A673 (cell line): ENCODE data around the gene CTNNA1. TPM values are rescaled to one million over a fixed set of nuclear protein-coding genes. Genes with fewer than 3 reads are reported as not detected.
"Not testable (repeated sequence)": the region's sequence is repeated elsewhere in the genome, so short reads cannot be mapped to it uniquely, and the experiment has no call there.

Experiments used
- BruUV-seq: library from RNA; stranded (reverse); fragments of 400-500 nt; replicated peaks from 2 replicates; lab custom pipeline; 2021; lab: Mats Ljungman, UMichigan
- CTCF ChIA-PET: fragments of 300-600 bp; sonication (Branson Sonifier 250); formaldehyde crosslinking; loops from one replicate; lab custom pipeline; 2022; ENCODE audit warnings: antibody characterized with exemption; lab: Charles Lee
- POLR2A ChIA-PET: fragments of 300-600 bp; sonication (Branson Sonifier 250); formaldehyde crosslinking; loops from one replicate; lab custom pipeline; 2022; ENCODE audit warnings: antibody characterized with exemption; ENCODE audit not compliant: low non-redundant PET; lab: Charles Lee
- DNase-seq: peaks from one replicate; pipeline ENCODE4 v3.0.0-alpha.2; 2015; ENCODE audit warnings: low spot score
- H3K27ac ChIP-seq: fragments of 200-600 bp; sonication (generic); 2 replicates; pipeline ENCODE4 v1.5.1; 2016; ENCODE audit warnings: mixed run types, low read depth, mild to moderate bottlenecking, mixed read lengths, antibody characterized with exemption, low read length; ENCODE audit not compliant: poor library complexity, severe bottlenecking
- H3K27me3 ChIP-seq: fragments of 200-600 bp; sonication (generic); replicated peaks from 2 replicates; pipeline ENCODE4 v1.6.1; 2017; ENCODE audit warnings: mixed run types, low read depth, mild to moderate bottlenecking, mixed read lengths, antibody characterized with exemption, low read length; ENCODE audit not compliant: insufficient read depth, poor library complexity
- H3K36me3 ChIP-seq: fragments of 200-600 bp; sonication (generic); 2 replicates; pipeline ENCODE4 v1.6.1; 2016; ENCODE audit warnings: mixed run types, mild to moderate bottlenecking, mixed read lengths, antibody characterized with exemption, low read length; ENCODE audit not compliant: insufficient read depth, poor library complexity, severe bottlenecking
- H3K4me1 ChIP-seq: fragments of 200-600 bp; sonication (generic); 2 replicates; pipeline ENCODE4 v1.6.1; 2017; ENCODE audit warnings: mixed run types, mild to moderate bottlenecking, mixed read lengths, antibody characterized with exemption, low read length; ENCODE audit not compliant: insufficient read depth, poor library complexity, severe bottlenecking
- H3K4me3 ChIP-seq: fragments of 200-600 bp; sonication (generic); 2 replicates; pipeline ENCODE4 v1.5.1; 2016; ENCODE audit warnings: low read depth, mixed run types, mild to moderate bottlenecking, mixed read lengths, low read length; ENCODE audit not compliant: poor library complexity, severe bottlenecking
- H3K9me3 ChIP-seq: fragments of 200-600 bp; sonication (generic); 2 replicates; pipeline ENCODE4 v1.6.1; 2016; ENCODE audit warnings: mixed run types, low read depth, mild to moderate bottlenecking, mixed read lengths, antibody characterized with exemption, low read length; ENCODE audit not compliant: poor library complexity, severe bottlenecking
- EZH2 ChIP-seq: fragments of 200-600 bp; sonication (generic); IDR thresholded peaks from 2 replicates; pipeline ENCODE4 v1.6.1; 2017; ENCODE audit warnings: borderline replicate concordance, low read depth, mild to moderate bottlenecking, mixed read lengths, antibody characterized with exemption, low read length; ENCODE audit not compliant: poor library complexity, severe bottlenecking
- intact Hi-C: fragments of 100-400 bp; cut with micrococcal nuclease; formaldehyde crosslinking; loops from one replicate; pipeline ENCODE4 v1.10.0; 2022; ENCODE audit not compliant: unreplicated experiment
- total RNA-seq: library from RNA; stranded (reverse); gene quantifications from 2 replicates; pipeline ENCODE4 v1.2.3, GENCODE V29; 2021
- TF ChIP-seq, protein P1 (sequence below): fragments of 300-800, 200-600 bp; sonication (generic); conservative IDR thresholded peaks from 2 replicates; pipeline ENCODE4 v1.5.1; 2017; ENCODE audit warnings: low read depth, mild to moderate bottlenecking, antibody characterized with exemption, low read length, moderate library complexity, mixed read lengths

The CTNNA1 gene
- total RNA-seq, 1 experiment from 2014 or later = 249 TPM

DNA sequence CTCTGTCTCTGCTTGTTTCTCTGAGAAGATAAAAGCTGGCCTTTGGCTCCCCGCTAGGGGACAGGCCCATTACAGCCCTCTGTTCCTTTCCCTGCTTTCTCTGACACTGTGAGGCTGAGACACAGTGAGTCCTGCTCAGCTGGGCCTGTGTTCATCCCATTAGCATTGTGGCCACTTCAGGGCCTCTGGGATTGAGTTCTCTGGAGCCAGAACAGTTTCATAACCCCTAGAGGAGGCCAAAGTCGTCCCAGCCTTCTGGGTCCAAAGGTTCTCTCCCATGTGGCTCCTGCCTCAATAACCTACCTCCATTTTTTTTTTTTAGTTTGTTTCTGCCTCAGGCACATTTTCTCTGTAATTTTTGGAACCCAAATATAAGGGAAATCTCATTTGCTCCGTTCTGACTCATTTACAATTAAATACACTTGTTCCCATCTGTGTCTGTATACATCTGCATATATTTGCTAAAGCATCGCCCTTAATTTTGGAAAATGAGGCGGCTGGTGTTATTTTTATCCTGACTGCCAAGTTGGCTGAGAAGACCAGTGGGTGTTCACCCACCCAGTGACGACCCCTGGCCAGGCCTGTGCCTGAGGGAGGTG lies 27.3 kb upstream of the CTNNA1 start:
- CTCF ChIA-PET = no interaction called here
- Histone ChIP-seq H3K4me3 (no peak overlapping the region), H3K27ac (peak overlapping the region; percentile 56), H3K36me3 (no peaks in the 10 kb centered on the region), H3K27me3 (no peaks in the 10 kb centered on the region), H3K4me1 (peaks cover 19% of the 10 kb centered on the region), H3K9me3 (no peaks in the 10 kb centered on the region)
- TF ChIP-seq, protein P1, sequence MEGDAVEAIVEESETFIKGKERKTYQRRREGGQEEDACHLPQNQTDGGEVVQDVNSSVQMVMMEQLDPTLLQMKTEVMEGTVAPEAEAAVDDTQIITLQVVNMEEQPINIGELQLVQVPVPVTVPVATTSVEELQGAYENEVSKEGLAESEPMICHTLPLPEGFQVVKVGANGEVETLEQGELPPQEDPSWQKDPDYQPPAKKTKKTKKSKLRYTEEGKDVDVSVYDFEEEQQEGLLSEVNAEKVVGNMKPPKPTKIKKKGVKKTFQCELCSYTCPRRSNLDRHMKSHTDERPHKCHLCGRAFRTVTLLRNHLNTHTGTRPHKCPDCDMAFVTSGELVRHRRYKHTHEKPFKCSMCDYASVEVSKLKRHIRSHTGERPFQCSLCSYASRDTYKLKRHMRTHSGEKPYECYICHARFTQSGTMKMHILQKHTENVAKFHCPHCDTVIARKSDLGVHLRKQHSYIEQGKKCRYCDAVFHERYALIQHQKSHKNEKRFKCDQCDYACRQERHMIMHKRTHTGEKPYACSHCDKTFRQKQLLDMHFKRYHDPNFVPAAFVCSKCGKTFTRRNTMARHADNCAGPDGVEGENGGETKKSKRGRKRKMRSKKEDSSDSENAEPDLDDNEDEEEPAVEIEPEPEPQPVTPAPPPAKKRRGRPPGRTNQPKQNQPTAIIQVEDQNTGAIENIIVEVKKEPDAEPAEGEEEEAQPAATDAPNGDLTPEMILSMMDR = no peak
- no peak for TF ChIP-seq EZH2
- POLR2A ChIA-PET = no interaction called here
- no peak for DNase-seq
- BruUV-seq = no TSS peak
- intact Hi-C loops = no loop called here

DNA sequence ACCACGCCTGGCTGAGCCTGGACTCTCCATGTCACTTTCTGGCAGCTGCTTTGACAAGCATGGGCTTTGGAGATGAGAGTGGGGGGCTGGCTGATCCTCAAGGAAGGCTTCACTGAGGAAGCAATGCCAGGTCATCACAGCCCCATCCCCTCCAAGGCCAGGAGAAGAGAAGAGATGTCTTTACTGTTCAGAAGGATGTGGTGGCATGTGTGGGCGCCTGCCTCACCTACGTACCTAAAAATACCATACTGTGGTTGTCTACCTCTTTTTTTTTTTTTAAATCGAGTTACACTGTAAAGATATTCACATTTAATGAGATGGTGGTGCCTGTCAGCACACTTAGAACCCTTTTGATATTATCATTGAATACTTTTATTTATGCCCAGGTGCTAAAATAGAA lies 26.4 kb upstream of the CTNNA1 start:
- Histone ChIP-seq H3K36me3 (no peaks in the 10 kb centered on the region), H3K4me3 (no peak overlapping the region), H3K27me3 (no peaks in the 10 kb centered on the region), H3K4me1 (peaks cover 19% of the 10 kb centered on the region), H3K9me3 (no peaks in the 10 kb centered on the region), H3K27ac (no peak overlapping the region)
- ChIA-PET POLR2A (no interaction called here), CTCF (no interaction called here)
- no peak for TF ChIP-seq EZH2
- TF ChIP-seq, protein P1 = no peak
- intact Hi-C loops = no loop called here
- no TSS peak for BruUV-seq
- no peak for DNase-seq

DNA sequence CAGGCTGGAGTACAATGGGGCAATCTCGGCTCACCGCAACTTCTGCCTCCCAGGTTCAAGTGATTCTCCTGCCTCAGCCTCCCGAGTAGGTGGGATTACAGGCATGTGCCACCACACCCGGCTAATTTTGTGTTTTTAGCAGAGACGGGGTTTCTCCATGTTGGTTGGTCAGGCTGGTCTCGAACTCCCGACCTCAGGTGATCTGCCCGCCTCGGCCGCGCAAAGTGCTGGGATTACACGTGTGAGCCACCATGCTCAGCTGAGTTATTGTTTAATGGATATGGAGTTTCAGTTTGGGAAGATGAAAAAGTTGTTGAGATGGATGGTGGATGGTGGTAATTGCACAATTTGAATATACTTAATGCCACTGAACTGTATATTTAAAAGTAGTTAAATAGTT lies 22.7 kb upstream of the CTNNA1 start:
- CTCF ChIA-PET = not testable (repeated sequence)

DNA sequence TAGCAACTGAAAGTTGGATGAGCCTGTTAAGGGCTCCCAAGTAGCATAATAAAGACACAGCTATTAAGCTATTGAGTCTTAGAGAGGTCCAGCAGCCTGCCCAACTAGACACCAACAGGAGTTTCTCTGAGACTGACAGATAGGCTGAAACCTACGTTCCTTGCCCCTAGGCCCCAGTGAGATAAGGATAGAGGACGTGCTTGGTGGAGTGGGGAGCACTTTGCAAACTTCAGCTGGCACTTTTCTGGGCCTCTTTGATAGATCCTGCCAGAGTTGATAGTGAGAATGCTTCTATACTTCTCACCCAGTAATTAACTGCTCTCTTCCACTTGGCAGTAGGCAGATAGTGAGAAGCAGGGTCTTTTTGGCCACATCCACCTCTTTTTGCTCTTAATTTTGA lies 20.8 kb upstream of the CTNNA1 start:
- CTCF ChIA-PET = no interaction called here
- H3K27me3 ChIP-seq = no peaks in the 10 kb centered on the region
- BruUV-seq = no TSS peak
- no peaks in the 10 kb centered on the region for H3K36me3 ChIP-seq
- TF ChIP-seq, protein P1 = no peak
- no peak for TF ChIP-seq EZH2
- H3K4me3 ChIP-seq = no peak overlapping the region
- no peaks in the 10 kb centered on the region for H3K4me1 ChIP-seq
- no peaks in the 10 kb centered on the region for H3K9me3 ChIP-seq
- DNase-seq = no peak
- H3K27ac ChIP-seq = no peak overlapping the region
- intact Hi-C loops = no loop called here
- POLR2A ChIA-PET = no interaction called here

More for the DNA sequence above, 22.7 kb upstream of the CTNNA1 start:
- H3K4me1 ChIP-seq, H3K36me3 ChIP-seq, POLR2A ChIA-PET, H3K4me3 ChIP-seq, H3K27ac ChIP-seq, H3K27me3 ChIP-seq, H3K9me3 ChIP-seq, intact Hi-C loops, BruUV-seq, DNase-seq: not testable (repeated sequence)
